Left renal pelvis (tissue), 4 donors: ENCODE data around the gene F12. TPM values are rescaled to one million over a fixed set of nuclear protein-coding genes. Genes with fewer than 3 reads are reported as not detected.
"Not testable (repeated sequence)": the region's sequence is repeated elsewhere in the genome, so short reads cannot be mapped to it uniquely, and the experiment has no call there.

Experiments
- DNase-seq, 4 donors: peaks; one replicate each; pipeline ENCODE4 v3.0.0-alpha.2; 2013; ENCODE audit warnings: low read depth in 4 of 4, low spot score in 3 of 4
- polyA plus RNA-seq, 4 donors: library from polyadenylated mRNA; unstranded; fragments of 120-200 nt; gene quantifications; one replicate each; pipeline ENCODE4 v1.2.1, GENCODE V29; 2013; ENCODE audit not compliant: insufficient read length in 4 of 4

The F12 gene
- polyA plus RNA-seq, 4 donors = 0.91 to 13.4 (median 5.8) TPM

GRCh38 chr5:177360740-177361139, 48.6 kb downstream of the F12 start:
- DNase-seq = not testable (repeated sequence)

DNA sequence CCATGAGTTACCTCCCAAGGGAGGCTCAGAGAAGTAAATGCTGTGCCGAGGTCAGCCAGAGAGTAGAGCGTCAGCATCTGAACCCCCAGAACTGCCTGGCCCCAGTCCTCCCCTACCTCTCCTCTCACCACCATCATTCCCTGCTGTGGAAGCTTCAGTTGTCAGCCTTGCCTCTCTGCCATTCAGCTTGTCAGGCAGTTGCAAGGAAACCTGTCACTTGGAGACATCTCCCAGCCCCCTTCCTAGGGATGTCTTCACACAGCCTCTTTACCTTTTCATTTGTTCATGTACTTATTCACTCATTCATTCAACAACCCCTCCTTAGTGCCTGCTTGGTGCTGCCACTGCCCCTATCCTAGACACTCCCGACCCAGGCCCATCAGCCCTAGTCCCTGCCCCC, 49.5 kb downstream of the F12 start:
- no peak for DNase-seq

DNA sequence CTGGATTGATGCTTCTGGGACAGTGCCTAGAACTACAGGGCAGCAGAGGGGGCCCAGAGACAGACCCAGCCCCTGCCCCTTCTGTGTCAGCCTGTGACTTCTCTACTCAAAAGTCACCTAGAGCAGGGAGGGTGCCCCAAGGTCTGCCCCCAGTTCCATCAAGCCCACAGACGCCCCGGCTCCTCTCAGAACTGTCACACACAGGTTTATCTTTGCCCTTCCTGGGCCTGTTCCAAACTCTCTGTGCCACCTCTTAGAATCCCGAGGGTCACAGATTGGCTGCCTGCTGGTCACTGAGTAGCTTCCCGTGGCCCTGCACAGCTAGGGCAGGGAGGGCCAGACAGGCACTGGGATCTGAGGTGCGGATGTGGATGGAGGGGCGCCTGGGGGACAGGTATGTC, 49.9 kb downstream of the F12 start:
- DNase-seq = no peak

GRCh38 chr5:177358370-177358819, 51.0 kb downstream of the F12 start:
- no peak for DNase-seq

DNA sequence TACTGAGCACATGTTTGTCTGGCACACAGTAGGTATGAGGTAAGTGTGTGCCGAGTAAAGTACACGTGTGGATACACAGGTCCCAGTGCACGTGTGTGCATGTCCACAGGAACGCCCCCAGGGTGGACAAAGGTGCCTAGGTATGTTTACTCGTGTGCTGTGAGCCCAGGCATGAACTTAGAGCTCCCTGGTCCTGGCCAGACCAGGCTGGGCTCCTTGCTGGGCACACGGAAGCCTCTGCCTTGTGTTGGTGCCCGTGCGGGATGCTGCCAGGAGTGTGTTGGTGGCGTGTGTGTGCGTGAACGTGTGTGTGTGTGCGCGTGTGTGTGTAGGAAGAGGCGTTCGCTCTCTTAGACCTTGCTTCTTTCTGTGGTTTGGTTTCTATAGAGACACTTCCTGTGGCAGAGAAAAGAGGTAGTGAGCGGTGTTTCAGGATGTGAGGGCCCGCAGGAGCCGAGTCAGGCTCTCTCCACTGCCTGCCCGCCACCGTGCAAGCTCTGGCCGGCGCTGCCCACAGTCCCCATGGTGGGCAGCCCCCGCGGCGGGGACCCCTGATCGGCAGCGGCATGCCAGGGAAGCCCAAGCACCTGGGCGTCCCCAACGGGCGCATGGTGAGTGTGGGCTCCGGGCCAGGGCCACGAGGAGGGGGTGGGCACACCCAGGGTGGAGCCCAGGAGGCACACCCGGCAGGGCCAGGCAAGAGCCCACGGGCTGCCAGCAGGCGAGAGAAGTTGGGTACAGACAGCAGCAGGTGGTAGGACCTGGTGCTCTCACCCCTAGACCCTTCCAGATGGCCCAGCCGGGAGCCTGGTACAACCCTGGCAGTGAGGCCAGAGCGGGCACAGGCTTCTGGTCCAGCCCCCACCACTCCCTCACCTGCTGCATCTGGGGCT, 51.7 kb downstream of the F12 start, which contains the start of gene RGS14:
RGS14 (plus strand) TSS at position 466 of the 893 bp plus-strand sequence; CDS start at position 567, 101 bp downstream.
- DNase-seq = no peak

GRCh38 chr5:177357146-177357458, 52.3 kb downstream of the F12 start:
- DNase-seq = no peak

DNA sequence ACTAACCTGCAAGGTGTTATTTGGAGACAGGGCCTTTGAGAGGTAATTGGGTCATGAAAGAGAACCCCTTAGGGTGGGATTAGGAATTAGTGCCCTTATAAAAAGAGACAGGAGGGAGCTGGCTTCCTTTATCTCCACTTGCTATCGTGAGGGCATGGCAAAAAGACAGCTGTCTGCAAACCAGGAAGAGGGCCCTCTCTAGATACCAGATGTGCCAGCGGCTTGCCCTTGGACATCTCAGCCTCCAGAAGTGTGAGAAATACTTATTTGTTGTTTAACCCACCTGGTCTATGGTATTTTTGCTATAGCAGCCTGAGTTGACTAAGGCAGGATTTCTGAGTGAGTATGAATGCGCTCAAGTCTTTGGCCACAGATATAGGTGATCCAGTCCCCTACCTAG, 52.6 kb downstream of the F12 start:
- no peak for DNase-seq

DNA sequence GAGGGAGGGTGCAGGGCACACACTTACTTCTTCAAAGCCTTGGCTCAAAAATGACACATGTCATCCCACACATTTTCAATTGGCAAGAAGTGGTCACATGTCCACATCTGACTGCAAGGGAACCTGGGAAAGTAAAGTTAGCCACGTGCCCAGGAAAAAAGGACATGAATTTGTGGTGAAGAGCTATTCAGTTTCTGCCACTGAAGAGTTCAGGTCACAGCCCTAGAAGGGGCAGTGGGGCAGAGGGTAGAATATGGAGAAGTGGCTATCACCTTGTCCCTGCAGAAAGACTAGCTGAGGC, 53.5 kb downstream of the F12 start:
- DNase-seq = no peak

GRCh38 chr5:177355162-177355867, 54.0 kb downstream of the F12 start:
- no peak for DNase-seq

DNA sequence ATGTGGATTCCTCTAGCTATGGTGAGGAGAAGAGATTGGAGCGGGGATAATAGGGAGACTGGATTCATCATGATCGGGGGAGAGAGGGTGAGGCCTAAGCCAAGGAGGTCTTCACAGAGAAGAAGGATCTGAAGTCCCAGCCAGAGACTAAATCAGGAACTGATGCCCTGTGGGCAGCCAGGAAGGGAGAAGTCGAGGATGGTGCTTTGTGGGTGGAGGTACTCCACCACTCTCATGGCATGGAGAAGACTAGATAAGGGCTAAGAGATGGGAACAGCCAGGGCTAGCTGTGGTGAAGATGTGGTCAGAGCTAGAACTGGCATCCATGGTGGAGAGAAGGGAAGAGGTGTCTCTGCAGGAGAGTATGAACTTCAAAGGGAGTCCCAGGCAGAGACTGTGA, 54.7 kb downstream of the F12 start:
- DNase-seq = no peak

DNA sequence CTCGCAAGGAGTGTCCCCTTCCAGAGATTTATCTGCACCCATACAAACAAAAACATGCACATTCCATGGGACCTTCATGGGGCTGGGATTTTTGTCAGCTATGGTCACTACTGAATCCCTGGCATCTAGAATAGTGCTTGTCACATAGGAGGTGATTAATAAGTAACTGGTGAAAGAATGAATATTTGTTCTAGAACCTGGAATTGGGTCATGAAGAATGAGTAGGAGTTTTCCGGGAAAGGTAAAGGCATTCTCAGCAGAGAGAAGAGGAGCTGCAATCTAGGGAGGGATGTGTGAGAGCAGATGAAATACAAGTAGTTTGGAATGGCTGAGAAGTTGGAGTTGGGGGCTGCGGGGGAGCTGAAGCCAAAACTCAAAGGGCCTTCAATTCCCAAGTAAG, 55.1 kb downstream of the F12 start:
- DNase-seq = no peak

GRCh38 chr5:177353093-177353492, 56.3 kb downstream of the F12 start:
- no peak for DNase-seq

Other genes with a start within 250 kb of the F12 start
- gene RAB24, start 105.8 kb downstream of the F12 start, polyA plus RNA-seq = 10 to 100 TPM; 21.9 to 44.8 (median 25.5) TPM
- gene PRELID1, start 105.8 kb downstream of the F12 start, polyA plus RNA-seq = 100 to 1,000 TPM in 3 of 4 donors, 10 to 100 TPM in 1; 89.7 to 141 (median 120) TPM
- 10 to 100 TPM; 10.9 to 24.6 (median 16.3) TPM for gene MXD3, start 97.7 kb downstream of the F12 start, polyA plus RNA-seq
- gene LMAN2, start 57.9 kb downstream of the F12 start, polyA plus RNA-seq = 100 to 1,000 TPM in 3 of 4 donors, 10 to 100 TPM in 1; 94.0 to 135 (median 130) TPM
- 10 to 100 TPM in 3 of 4 donors, 1 to 10 TPM in 1; 5.7 to 19.3 (median 13.9) TPM for gene RGS14, start 51.6 kb downstream of the F12 start, polyA plus RNA-seq
- 100 to 1,000 TPM in 2 of 4 donors, 10 to 100 TPM in 1, 1 to 10 TPM in 1; 3.4 to 223 (median 131) TPM for gene SLC34A1, start 25.1 kb downstream of the F12 start, polyA plus RNA-seq
- 1 to 10 TPM in 2 of 4 donors, under 1 TPM in 1, not detected in 1; 0.26 to 2.6 (median 1.5) TPM for gene PFN3, start 8.9 kb downstream of the F12 start, polyA plus RNA-seq
- gene GRK6, start 17.1 kb upstream of the F12 start, polyA plus RNA-seq = 10 to 100 TPM; 22.2 to 29.0 (median 24.6) TPM
- gene PRR7, start 37.2 kb upstream of the F12 start, polyA plus RNA-seq = 1 to 10 TPM in 2 of 4 donors, under 1 TPM in 2; 0.76 to 2.4 (median 0.99) TPM
- gene DBN1, start 64.1 kb upstream of the F12 start, polyA plus RNA-seq = 100 to 1,000 TPM; 180 to 210 (median 185) TPM
- 100 to 1,000 TPM in 2 of 4 donors, 10 to 100 TPM in 2; 73.6 to 157 (median 121) TPM for gene PDLIM7, start 88.0 kb upstream of the F12 start, polyA plus RNA-seq
- gene DOK3, start 100.3 kb upstream of the F12 start, polyA plus RNA-seq = 1 to 10 TPM; 3.9 to 7.1 (median 4.3) TPM
- 100 to 1,000 TPM in 1 of 4 donors, 10 to 100 TPM in 3; 67.0 to 105 (median 88.9) TPM for gene DDX41, start 107.4 kb upstream of the F12 start, polyA plus RNA-seq
- gene FAM193B, start 145.0 kb upstream of the F12 start, polyA plus RNA-seq = 100 to 1,000 TPM in 1 of 4 donors, 10 to 100 TPM in 3; 59.7 to 127 (median 73.9) TPM
- 100 to 1,000 TPM; 147 to 156 (median 154) TPM for gene TMED9, start 182.6 kb upstream of the F12 start, polyA plus RNA-seq
- gene B4GALT7, start 190.6 kb upstream of the F12 start, polyA plus RNA-seq = 10 to 100 TPM; 18.6 to 29.0 (median 22.1) TPM